Epidermal melanocyte (primary cell): Measurements from ENCODE around the gene TRDMT1.

Source experiments
- DNase-seq: peaks from one replicate; pipeline ENCODE4 v3.0.0; 2011; ENCODE audit warnings: low spot score; ENCODE audit not compliant: insufficient read length

TRDMT1 gene, protein sequence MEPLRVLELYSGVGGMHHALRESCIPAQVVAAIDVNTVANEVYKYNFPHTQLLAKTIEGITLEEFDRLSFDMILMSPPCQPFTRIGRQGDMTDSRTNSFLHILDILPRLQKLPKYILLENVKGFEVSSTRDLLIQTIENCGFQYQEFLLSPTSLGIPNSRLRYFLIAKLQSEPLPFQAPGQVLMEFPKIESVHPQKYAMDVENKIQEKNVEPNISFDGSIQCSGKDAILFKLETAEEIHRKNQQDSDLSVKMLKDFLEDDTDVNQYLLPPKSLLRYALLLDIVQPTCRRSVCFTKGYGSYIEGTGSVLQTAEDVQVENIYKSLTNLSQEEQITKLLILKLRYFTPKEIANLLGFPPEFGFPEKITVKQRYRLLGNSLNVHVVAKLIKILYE

DNA sequence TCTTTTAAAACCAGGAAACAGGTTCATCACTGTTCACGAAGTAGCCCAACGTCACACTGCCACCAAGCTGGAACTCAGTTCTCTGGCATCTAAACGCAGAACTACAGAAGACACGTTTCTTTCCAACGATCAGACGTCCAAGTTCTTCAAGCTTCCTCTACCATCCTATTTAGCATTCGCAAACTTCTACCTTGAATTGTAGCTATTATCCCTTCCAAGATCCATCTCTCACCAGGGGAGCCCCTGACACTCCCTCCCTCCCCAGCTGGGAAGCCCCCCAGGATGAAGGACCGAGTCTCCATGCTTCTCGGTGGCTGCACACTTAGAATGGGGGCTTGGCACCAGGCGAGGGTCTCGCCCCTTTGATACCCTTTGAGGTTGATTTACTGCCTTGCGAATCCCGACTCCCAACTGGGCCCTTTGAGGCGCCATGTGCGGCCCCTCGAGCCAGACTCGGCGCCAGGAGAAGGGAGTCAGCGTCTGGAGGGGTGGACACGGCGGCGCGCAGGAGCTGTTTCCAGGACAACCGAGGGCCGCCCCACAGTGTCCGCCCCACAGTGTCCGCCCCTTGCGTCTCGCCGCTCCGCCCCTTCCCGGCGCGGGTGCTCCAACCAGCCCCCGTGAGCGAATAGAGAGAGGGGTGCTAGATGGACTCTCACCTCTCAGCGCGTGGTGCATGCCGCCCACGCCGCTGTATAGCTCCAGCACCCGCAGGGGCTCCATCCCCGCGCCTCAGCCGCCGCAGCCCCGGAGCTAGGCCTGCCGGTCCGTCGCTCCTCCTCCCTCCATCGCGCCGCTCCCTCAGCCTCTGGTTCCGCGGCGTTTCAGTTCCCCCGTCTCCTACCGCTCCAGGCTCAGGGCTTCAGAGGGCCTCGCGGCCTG is at the start of gene TRDMT1:
Gene TRDMT1, minus strand, starts transcription at position 761 of the 882 bp plus-strand sequence. Its CDS starts 38 bp downstream, at position 723.
- DNase-seq: peak; percentile 61

DNA sequence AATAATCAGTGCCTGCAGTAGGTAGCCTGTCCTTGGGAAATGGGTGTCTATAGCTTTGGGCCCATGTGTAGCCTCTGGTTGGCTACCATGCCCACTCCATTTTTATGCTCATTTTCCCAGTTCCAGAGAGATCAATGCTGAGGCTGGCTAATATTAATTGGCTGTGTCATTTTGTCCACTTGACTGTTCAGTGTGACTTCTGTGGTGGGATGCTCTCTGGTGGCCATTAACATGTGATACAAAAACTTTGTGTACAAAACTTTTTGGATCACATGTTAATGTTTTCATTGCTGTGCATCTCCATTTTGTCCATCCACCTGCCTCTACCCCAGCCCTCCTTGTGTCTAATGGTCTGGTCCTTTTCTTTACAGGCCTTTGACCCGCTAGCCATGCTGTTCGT is 49.3 kb upstream of the TRDMT1 start:
- DNase-seq: no peak

DNA sequence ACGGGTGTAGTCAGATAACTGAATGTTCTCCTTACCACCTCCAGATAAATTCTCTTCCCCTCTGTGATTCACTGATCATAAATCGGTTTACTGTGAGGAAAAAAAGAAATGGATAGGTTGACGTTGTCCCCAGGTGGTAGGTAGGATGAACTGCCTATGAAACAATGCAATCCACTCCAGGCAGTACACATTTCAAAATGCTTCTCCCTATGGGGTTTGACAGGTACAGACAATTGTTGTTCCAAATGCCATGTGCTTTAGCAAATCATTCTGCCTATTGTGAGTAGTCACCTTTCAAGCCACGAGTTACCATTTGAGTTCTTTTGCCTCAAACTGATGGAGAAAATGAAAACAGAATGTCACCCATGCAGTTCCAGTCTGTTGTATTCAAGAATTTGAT is 48.3 kb upstream of the TRDMT1 start:
- no peak for DNase-seq

- no peak for DNase-seq
These were observed 47.5 kb upstream of the TRDMT1 start for GRCh38 chr10:17248964-17249363.

DNA sequence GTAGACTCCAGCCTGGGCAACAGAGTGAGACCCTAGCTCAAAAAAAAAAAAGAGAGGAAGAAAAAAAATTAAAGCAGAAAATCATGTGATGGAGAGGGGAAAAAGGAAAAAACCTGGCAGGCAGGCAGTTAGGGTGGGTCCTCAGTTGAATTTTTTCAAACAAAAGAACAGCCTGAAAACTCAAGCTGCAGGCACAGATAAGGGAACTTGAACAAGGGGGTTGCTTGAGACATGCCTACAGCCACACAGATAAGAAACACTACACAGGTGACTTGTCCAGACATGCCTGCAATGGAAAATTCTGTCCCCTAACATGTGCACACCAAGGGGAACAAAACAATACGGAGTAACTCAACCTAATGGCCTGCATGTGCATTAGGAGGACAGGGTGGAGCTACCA is 45.7 kb upstream of the TRDMT1 start:
- no peak for DNase-seq

DNA sequence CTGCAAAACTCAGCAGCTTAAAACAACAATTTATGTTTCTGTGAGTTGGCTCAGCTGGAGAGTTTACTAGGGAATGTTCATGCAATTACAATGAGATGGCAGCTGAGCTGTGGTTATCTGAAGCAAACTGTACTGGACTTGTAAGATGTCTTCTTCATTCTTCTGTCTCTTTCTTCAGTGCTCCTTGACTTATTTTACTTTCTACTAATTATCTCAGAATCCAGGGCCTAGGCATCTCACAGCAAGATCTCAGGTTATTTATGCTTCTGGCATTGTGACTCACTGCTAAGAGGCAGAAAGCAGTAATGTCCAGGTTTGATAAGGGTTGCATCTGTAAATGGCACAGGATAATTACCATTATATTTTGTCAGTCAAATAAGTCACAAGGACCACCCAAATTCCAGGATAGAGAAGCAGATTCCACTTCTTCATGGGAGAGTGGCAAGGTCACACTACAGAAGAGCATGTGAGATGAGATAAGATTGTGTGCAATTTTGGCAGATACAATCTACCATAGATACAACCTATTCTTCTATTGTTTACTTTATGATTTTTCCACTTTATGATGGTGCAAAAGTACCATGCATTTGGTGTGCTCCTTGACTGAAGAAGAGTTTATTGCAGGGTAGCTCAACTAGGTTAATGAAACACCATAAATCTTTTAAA is 43.4 kb upstream of the TRDMT1 start:
- DNase-seq: no peak

GRCh38 chr10:17241611-17242333 is 40.3 kb upstream of the TRDMT1 start:
- DNase-seq: no peak

DNA sequence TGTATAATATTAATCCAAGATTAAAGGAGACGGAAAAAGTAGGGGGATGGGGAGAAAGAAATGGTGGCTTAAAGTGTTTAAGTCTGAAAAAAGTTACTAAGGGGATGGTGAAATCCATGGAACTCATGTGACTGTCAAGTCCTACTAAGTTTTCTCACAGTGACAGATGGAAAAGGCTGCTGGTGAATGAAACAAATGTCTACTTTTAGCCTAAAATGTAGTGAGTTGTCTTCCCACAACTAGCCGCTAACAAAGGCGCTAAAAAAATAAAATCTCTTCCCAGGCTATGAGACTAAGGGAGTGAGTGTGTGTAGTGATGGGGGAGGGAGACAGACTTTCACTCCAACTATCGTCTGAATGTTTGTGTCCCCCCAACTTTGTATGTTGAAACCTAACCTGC is 39.1 kb upstream of the TRDMT1 start:
- DNase-seq: no peak

- no peak for DNase-seq
These were observed 38.6 kb upstream of the TRDMT1 start for GRCh38 chr10:17240096-17240495.

DNA sequence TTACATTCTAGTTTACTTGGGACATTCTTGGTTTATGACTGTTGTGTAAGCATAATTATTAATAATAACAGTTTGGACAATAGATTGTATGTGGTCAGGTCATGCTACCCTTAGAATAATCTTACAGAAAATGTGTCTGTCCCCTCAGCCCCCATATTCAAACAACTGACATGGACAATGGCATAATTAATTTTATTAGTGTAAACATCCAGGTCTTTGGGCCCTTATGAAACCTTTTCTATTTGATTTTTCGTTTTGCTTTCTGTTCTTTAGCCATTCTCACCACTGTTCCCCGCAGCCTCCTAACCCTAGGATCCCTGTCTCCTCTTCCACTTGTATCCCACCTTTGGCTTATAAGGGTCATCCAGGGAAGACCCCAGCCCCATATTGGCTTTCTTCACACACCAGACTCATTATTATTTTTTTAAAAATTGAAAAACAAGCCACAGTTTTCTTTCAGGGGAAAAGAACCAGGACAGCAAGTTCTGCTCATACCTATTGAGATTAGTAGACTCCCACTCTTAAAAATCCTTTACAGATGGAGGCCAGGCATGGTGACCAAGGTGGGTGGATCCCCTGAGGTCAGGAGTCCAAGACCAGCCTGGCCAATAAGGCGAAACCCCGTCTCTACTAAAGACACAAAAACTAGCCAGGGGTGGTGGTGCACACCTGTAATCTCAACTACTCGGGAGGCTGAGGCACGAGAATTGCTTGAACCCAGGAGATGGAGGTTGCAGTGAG is 38.0 kb upstream of the TRDMT1 start:
- no peak for DNase-seq

DNA sequence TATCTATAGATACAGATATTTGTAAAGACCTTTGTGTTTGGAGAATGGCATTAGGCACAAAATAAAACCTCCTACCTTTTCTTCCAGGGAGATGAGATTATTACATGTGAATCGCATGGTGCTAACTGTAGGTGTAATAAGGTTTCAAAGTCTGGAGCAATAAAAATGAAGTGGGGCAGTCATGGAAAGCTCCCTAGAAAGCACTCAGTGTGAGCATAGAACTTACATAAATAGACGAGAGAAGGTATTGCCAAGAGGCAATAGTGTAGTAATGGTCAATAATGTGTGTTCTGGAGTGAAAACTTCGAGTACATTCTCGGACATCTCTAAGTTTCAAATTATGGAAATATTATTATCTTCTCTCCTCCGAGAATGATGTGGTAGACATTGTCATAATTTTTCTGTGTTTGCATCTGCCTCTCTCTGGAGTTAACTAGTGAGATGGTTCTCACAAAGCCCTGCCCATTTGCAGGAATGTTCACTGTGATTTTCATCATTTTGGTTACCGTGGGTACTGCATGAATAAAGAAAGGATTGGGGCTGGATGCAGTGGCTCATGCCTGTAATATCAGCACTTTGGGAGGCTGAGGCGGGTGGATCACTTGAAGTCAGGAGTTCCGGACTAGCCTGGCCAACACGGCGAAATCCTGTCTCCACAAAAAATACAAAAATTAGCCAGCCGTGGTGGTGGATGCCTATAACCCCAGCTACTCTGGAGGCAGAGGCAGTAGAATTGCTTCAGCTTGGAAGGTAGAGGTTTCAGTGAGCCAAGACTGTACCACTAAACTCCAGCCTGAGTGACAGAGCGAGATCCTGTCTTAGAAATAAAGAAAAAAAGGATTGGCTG is 37.2 kb upstream of the TRDMT1 start:
- peak; percentile 18 for DNase-seq

- no peak for DNase-seq
These were observed 36.5 kb upstream of the TRDMT1 start for GRCh38 chr10:17237915-17238444.

DNA sequence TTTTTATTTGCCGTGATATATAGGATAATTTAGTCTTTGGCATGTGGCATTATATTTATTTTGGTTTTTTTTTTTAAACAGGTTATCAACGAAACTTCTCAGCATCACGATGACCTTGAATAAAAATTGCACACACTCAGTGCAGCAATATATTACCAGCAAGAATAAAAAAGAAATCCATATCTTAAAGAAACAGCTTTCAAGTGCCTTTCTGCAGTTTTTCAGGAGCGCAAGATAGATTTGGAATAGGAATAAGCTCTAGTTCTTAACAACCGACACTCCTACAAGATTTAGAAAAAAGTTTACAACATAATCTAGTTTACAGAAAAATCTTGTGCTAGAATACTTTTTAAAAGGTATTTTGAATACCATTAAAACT is 35.7 kb upstream of the TRDMT1 start:
- DNase-seq: no peak

GRCh38 chr10:17236468-17237148 is 35.1 kb upstream of the TRDMT1 start:
- no peak for DNase-seq

GRCh38 chr10:17235136-17235535 is 33.7 kb upstream of the TRDMT1 start:
- DNase-seq: no peak

- DNase-seq: no peak
These were observed 33.0 kb upstream of the TRDMT1 start for GRCh38 chr10:17234431-17234945.

DNA sequence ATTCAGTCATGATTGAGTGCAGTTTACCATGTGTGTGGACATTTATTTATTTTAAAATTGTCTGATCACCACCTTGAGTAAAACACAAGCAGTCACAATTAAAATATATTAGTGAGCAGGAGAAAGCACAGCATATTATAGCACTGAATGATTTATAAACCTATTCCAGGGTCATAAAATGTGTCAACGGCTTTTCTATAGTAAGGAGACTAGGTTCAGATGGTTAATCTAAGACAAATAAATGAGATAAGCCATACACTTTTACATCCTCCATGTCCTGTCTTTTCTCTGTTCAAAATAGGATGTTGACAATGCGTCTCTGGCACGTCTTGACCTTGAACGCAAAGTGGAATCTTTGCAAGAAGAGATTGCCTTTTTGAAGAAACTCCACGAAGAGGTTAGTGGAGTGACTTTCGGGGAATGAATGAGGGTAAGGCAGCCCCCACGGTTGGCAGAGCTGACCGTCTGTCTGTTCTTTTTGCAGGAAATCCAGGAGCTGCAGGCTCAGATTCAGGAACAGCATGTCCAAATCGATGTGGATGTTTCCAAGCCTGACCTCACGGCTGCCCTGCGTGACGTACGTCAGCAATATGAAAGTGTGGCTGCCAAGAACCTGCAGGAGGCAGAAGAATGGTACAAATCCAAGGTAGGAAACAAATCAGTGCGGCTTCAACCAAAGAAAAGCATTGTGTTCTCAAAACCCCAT is 32.0 kb upstream of the TRDMT1 start:
- DNase-seq: no peak
